ENCODE measurements around the gene BCL2L15. TPM values are rescaled to one million over a fixed set of nuclear protein-coding genes. Genes with fewer than 3 reads are reported as not detected.

BCL2L15 gene
- total and polyA plus RNA-seq, 2 of the 13 experiments (the other 11 are each of a cell fraction or from before 2014, with no cell fraction given) = 0.03 to 0.27 TPM

DNA sequence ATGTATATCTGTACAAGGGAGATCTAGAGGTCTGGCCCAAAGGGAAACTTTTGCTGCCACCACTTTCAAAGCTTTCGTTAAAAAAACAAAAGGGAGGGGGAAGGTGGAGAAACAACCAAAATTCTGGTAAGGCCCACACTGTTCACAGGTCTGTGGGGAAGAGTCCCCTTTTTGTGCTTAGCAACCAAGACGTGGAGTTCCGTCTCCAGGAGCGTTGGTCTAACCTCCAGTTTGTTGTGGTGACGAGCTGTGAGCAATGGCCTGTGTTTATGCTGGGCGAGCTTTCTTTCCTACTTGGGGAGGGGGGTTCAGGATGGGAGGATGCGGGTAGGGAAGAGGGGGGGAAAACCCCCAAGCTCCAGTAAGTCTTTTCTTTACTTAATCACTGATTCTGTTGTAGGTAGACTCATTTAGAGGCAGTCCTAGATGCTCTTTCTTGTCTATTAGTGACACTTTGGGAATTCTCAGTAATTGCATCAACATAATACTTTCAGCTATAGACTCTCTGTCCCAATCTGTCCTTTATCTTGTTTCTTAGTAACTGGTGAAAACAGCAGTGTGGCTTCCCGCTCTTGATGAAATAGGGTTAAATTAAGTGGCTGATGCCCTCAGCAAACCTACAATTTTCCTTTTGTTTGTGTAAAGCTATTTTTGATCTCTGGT, 43.2 kb upstream of the BCL2L15 start (continued):
- TF ChIP-seq, protein P1, sequence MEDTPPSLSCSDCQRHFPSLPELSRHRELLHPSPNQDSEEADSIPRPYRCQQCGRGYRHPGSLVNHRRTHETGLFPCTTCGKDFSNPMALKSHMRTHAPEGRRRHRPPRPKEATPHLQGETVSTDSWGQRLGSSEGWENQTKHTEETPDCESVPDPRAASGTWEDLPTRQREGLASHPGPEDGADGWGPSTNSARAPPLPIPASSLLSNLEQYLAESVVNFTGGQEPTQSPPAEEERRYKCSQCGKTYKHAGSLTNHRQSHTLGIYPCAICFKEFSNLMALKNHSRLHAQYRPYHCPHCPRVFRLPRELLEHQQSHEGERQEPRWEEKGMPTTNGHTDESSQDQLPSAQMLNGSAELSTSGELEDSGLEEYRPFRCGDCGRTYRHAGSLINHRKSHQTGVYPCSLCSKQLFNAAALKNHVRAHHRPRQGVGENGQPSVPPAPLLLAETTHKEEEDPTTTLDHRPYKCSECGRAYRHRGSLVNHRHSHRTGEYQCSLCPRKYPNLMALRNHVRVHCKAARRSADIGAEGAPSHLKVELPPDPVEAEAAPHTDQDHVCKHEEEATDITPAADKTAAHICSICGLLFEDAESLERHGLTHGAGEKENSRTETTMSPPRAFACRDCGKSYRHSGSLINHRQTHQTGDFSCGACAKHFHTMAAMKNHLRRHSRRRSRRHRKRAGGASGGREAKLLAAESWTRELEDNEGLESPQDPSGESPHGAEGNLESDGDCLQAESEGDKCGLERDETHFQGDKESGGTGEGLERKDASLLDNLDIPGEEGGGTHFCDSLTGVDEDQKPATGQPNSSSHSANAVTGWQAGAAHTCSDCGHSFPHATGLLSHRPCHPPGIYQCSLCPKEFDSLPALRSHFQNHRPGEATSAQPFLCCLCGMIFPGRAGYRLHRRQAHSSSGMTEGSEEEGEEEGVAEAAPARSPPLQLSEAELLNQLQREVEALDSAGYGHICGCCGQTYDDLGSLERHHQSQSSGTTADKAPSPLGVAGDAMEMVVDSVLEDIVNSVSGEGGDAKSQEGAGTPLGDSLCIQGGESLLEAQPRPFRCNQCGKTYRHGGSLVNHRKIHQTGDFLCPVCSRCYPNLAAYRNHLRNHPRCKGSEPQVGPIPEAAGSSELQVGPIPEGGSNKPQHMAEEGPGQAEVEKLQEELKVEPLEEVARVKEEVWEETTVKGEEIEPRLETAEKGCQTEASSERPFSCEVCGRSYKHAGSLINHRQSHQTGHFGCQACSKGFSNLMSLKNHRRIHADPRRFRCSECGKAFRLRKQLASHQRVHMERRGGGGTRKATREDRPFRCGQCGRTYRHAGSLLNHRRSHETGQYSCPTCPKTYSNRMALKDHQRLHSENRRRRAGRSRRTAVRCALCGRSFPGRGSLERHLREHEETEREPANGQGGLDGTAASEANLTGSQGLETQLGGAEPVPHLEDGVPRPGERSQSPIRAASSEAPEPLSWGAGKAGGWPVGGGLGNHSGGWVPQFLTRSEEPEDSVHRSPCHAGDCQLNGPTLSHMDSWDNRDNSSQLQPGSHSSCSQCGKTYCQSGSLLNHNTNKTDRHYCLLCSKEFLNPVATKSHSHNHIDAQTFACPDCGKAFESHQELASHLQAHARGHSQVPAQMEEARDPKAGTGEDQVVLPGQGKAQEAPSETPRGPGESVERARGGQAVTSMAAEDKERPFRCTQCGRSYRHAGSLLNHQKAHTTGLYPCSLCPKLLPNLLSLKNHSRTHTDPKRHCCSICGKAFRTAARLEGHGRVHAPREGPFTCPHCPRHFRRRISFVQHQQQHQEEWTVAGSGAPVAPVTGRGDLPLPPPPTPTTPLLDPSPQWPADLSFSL (CRISPR knock-in tag; IDR thresholded peaks at IDR 0.05) = 0 out of 2 replicates have a peak, but pooled peaks have one; percentile 9
- no peak for TF ChIP-seq HNRNPUL1 (IDR thresholded peaks at IDR 0.05; ENCODE audit: low read depth, low read length)
- TF ChIP-seq ZNF781 (CRISPR knock-in tag; IDR thresholded peaks at IDR 0.05; ENCODE audit: borderline replicate concordance, not compliant biosample characterization) = no peak
- TF ChIP-seq, protein P2, sequence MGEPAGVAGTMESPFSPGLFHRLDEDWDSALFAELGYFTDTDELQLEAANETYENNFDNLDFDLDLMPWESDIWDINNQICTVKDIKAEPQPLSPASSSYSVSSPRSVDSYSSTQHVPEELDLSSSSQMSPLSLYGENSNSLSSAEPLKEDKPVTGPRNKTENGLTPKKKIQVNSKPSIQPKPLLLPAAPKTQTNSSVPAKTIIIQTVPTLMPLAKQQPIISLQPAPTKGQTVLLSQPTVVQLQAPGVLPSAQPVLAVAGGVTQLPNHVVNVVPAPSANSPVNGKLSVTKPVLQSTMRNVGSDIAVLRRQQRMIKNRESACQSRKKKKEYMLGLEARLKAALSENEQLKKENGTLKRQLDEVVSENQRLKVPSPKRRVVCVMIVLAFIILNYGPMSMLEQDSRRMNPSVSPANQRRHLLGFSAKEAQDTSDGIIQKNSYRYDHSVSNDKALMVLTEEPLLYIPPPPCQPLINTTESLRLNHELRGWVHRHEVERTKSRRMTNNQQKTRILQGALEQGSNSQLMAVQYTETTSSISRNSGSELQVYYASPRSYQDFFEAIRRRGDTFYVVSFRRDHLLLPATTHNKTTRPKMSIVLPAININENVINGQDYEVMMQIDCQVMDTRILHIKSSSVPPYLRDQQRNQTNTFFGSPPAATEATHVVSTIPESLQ (CRISPR knock-in tag; conservative IDR thresholded peaks at IDR 0.05) = no peak
- no peak for TF ChIP-seq RAD21 (CRISPR knock-in tag; IDR thresholded peaks at IDR 0.05)
- no peak for TF ChIP-seq ZNF20 (CRISPR knock-in tag; IDR thresholded peaks at IDR 0.05)
- TF ChIP-seq SNAI1 (CRISPR knock-in tag; IDR thresholded peaks at IDR 0.05; ENCODE audit: borderline replicate concordance) = no peak
- TF ChIP-seq ZNF335 (CRISPR knock-in tag; IDR thresholded peaks at IDR 0.05) = no peak
- no peak for TF ChIP-seq ZNF24 (IDR thresholded peaks at IDR 0.05)
- TF ChIP-seq ZNF33B (CRISPR knock-in tag; IDR thresholded peaks at IDR 0.05) = no peak
- no peak for TF ChIP-seq ZNF773 (CRISPR knock-in tag; IDR thresholded peaks at IDR 0.05; ENCODE audit: borderline replicate concordance)
- no peak for TF ChIP-seq TBX2 (CRISPR knock-in tag; IDR thresholded peaks at IDR 0.05; ENCODE audit: borderline replicate concordance)
- no peak for TF ChIP-seq HOXA7 (CRISPR knock-in tag; IDR thresholded peaks at IDR 0.05)
- TF ChIP-seq ATF7 (IDR thresholded peaks at IDR 0.05) = no peak
- TF ChIP-seq ATF7 (CRISPR knock-in tag; IDR thresholded peaks at IDR 0.05) = no peak
- TF ChIP-seq, protein P3, sequence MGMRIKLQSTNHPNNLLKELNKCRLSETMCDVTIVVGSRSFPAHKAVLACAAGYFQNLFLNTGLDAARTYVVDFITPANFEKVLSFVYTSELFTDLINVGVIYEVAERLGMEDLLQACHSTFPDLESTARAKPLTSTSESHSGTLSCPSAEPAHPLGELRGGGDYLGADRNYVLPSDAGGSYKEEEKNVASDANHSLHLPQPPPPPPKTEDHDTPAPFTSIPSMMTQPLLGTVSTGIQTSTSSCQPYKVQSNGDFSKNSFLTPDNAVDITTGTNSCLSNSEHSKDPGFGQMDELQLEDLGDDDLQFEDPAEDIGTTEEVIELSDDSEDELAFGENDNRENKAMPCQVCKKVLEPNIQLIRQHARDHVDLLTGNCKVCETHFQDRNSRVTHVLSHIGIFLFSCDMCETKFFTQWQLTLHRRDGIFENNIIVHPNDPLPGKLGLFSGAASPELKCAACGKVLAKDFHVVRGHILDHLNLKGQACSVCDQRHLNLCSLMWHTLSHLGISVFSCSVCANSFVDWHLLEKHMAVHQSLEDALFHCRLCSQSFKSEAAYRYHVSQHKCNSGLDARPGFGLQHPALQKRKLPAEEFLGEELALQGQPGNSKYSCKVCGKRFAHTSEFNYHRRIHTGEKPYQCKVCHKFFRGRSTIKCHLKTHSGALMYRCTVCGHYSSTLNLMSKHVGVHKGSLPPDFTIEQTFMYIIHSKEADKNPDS (CRISPR knock-in tag; IDR thresholded peaks at IDR 0.05) = no peak
- TF ChIP-seq, protein P4, sequence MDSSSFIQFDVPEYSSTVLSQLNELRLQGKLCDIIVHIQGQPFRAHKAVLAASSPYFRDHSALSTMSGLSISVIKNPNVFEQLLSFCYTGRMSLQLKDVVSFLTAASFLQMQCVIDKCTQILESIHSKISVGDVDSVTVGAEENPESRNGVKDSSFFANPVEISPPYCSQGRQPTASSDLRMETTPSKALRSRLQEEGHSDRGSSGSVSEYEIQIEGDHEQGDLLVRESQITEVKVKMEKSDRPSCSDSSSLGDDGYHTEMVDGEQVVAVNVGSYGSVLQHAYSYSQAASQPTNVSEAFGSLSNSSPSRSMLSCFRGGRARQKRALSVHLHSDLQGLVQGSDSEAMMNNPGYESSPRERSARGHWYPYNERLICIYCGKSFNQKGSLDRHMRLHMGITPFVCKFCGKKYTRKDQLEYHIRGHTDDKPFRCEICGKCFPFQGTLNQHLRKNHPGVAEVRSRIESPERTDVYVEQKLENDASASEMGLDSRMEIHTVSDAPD (CRISPR knock-in tag; IDR thresholded peaks at IDR 0.05) = no peak
- TF ChIP-seq SUZ12 (IDR thresholded peaks at IDR 0.05; ENCODE audit: low read depth, low read length) = no peak

Data from HepG2 (cell line).